Measurements from ENCODE around the gene MLEC. TPM values are rescaled to one million over a fixed set of nuclear protein-coding genes. Genes with fewer than 3 reads are reported as not detected.
A peak's percentile ranks its signal among the peaks of the same experiment; 100 is the strongest.

MLEC gene
- total RNA-seq, 1 experiment from 2014 or later = 88.3 TPM

- Histone ChIP-seq H3K9ac (ENCODE audit: low read length) (no peak overlapping the region), H3K27ac (ENCODE audit: low read length) (no peak overlapping the region), H2AFZ (ENCODE audit: low read length) (no peak overlapping the region), H3K27me3 (ENCODE audit: low read length) (no peaks in the 10 kb centered on the region), H3K9me3 (ENCODE audit: low read length) (no peaks in the 10 kb centered on the region), H3K36me3 (ENCODE audit: insufficient read depth, low read length) (peaks cover 25% of the 10 kb centered on the region), H3K79me2 (ENCODE audit: low read length) (no peaks in the 10 kb centered on the region), H3K4me2 (ENCODE audit: low read depth, low read length, poor library complexity, severe bottlenecking) (no peak overlapping the region), H3K9me2 (replicated peaks; ENCODE audit: insufficient read depth, low read length) (no peaks in the 10 kb centered on the region), H4K20me1 (ENCODE audit: insufficient read depth, low read depth, low read length) (no peaks in the 10 kb centered on the region), H3K4me1 (ENCODE audit: low read length) (no peaks in the 10 kb centered on the region), H3K4me3 (ENCODE audit: low read length) (no peak overlapping the region)
- DNase-seq = no peak
Observed at GRCh38 chr12:120703311-120703942, 16.5 kb downstream of the MLEC start.

- no peaks in the 10 kb centered on the region for H3K27me3 ChIP-seq (ENCODE audit: low read length)
- H3K79me2 ChIP-seq (ENCODE audit: low read length) = peaks cover 3% of the 10 kb centered on the region
- no peak overlapping the region for H2AFZ ChIP-seq (ENCODE audit: low read length)
- no peak overlapping the region for H3K4me2 ChIP-seq (ENCODE audit: low read depth, low read length, poor library complexity, severe bottlenecking)
- no peak overlapping the region for H3K9ac ChIP-seq (ENCODE audit: low read length)
- no peaks in the 10 kb centered on the region for H3K9me3 ChIP-seq (ENCODE audit: low read length)
- DNase-seq = no peak
- peaks cover 7% of the 10 kb centered on the region for H3K4me1 ChIP-seq (ENCODE audit: low read length)
- H3K4me3 ChIP-seq (ENCODE audit: low read length) = no peak overlapping the region
- peaks cover 10% of the 10 kb centered on the region for H3K36me3 ChIP-seq (ENCODE audit: insufficient read depth, low read length)
- H3K27ac ChIP-seq (ENCODE audit: low read length) = no peak overlapping the region
- H4K20me1 ChIP-seq (ENCODE audit: insufficient read depth, low read depth, low read length) = no peaks in the 10 kb centered on the region
- H3K9me2 ChIP-seq (replicated peaks; ENCODE audit: insufficient read depth, low read length) = no peaks in the 10 kb centered on the region
Observed at GRCh38 chr12:120705618-120706017, 18.7 kb downstream of the MLEC start.

GRCh38 chr12:120706029-120706428, 19.1 kb downstream of the MLEC start:
- Histone ChIP-seq H3K79me2 (ENCODE audit: low read length) (peaks cover 7% of the 10 kb centered on the region), H3K4me1 (ENCODE audit: low read length) (peaks cover 7% of the 10 kb centered on the region), H3K9me2 (replicated peaks; ENCODE audit: insufficient read depth, low read length) (no peaks in the 10 kb centered on the region), H3K27me3 (ENCODE audit: low read length) (no peaks in the 10 kb centered on the region), H3K4me3 (ENCODE audit: low read length) (no peak overlapping the region), H3K36me3 (ENCODE audit: insufficient read depth, low read length) (peaks cover 7% of the 10 kb centered on the region), H4K20me1 (ENCODE audit: insufficient read depth, low read depth, low read length) (no peaks in the 10 kb centered on the region), H2AFZ (ENCODE audit: low read length) (no peak overlapping the region), H3K9me3 (ENCODE audit: low read length) (no peaks in the 10 kb centered on the region), H3K9ac (ENCODE audit: low read length) (no peak overlapping the region), H3K4me2 (ENCODE audit: low read depth, low read length, poor library complexity, severe bottlenecking) (no peak overlapping the region), H3K27ac (ENCODE audit: low read length) (no peak overlapping the region)
- no peak for DNase-seq

- Histone ChIP-seq H3K4me1 (ENCODE audit: low read length) (peaks cover 26% of the 10 kb centered on the region), H3K79me2 (ENCODE audit: low read length) (peaks cover 19% of the 10 kb centered on the region), H3K27ac (ENCODE audit: low read length) (0 out of 2 replicates have a peak overlapping the region, but pooled peaks have one; percentile 2), H3K9me3 (ENCODE audit: low read length) (no peaks in the 10 kb centered on the region), H3K36me3 (ENCODE audit: insufficient read depth, low read length) (peaks cover 4% of the 10 kb centered on the region; the same call in 1 of the 2 replicates), H2AFZ (ENCODE audit: low read length) (no peak overlapping the region), H3K9me2 (replicated peaks; ENCODE audit: insufficient read depth, low read length) (no peaks in the 10 kb centered on the region), H3K4me3 (ENCODE audit: low read length) (no peak overlapping the region), H4K20me1 (ENCODE audit: insufficient read depth, low read depth, low read length) (peaks cover 7% of the 10 kb centered on the region; the same call in 1 of the 2 replicates), H3K9ac (ENCODE audit: low read length) (no peak overlapping the region), H3K4me2 (ENCODE audit: low read depth, low read length, poor library complexity, severe bottlenecking) (no peak overlapping the region), H3K27me3 (ENCODE audit: low read length) (no peaks in the 10 kb centered on the region)
- DNase-seq = no peak
Observed at GRCh38 chr12:120708651-120709050, 21.7 kb downstream of the MLEC start.

GRCh38 chr12:120710031-120710804, 23.3 kb downstream of the MLEC start, which contains the start of gene UNC119B:
TSS of gene UNC119B (plus strand) at chr12:120710458. CDS start at chr12:120710475, 17 bp downstream.
- H3K27me3 ChIP-seq (ENCODE audit: low read length) = no peaks in the 10 kb centered on the region
- peak; percentile 85 for DNase-seq
- peak within 1 kb of the TSS; percentile 90 for H3K4me3 ChIP-seq (ENCODE audit: low read length)
- peak within 1 kb of the TSS; percentile 75; the same call in 1 of the 2 replicates for H2AFZ ChIP-seq (ENCODE audit: low read length)
- H3K4me1 ChIP-seq (ENCODE audit: low read length) = peaks cover 27% of the 10 kb centered on the region
- H3K27ac ChIP-seq (ENCODE audit: low read length) = peak within 1 kb of the TSS; percentile 55
- H3K9ac ChIP-seq (ENCODE audit: low read length) = peak within 1 kb of the TSS; percentile 95
- H3K9me2 ChIP-seq (replicated peaks; ENCODE audit: insufficient read depth, low read length) = no peaks in the 10 kb centered on the region
- peak within 1 kb of the TSS; percentile 80 for H3K4me2 ChIP-seq (ENCODE audit: low read depth, low read length, poor library complexity, severe bottlenecking)
- no peaks in the 10 kb centered on the region for H3K9me3 ChIP-seq (ENCODE audit: low read length)
- H3K36me3 ChIP-seq (ENCODE audit: insufficient read depth, low read length) = 0 out of 2 replicates have a peak, but pooled peaks cover 3% of the 10 kb centered on the region
- H4K20me1 ChIP-seq (ENCODE audit: insufficient read depth, low read depth, low read length) = peaks cover 7% of the 10 kb centered on the region; the same call in 1 of the 2 replicates
- H3K79me2 ChIP-seq (ENCODE audit: low read length) = peaks cover 24% of the 10 kb centered on the region

- peaks cover 24% of the 10 kb centered on the region for H3K79me2 ChIP-seq (ENCODE audit: low read length)
- H4K20me1 ChIP-seq (ENCODE audit: insufficient read depth, low read depth, low read length) = peaks cover 7% of the 10 kb centered on the region; the same call in 1 of the 2 replicates
- H3K27ac ChIP-seq (ENCODE audit: low read length) = peak overlapping the region; percentile 55
- no peaks in the 10 kb centered on the region for H3K27me3 ChIP-seq (ENCODE audit: low read length)
- peaks cover 3% of the 10 kb centered on the region; the same call in 1 of the 2 replicates for H3K36me3 ChIP-seq (ENCODE audit: insufficient read depth, low read length)
- peak overlapping the region; percentile 71 for H3K4me2 ChIP-seq (ENCODE audit: low read depth, low read length, poor library complexity, severe bottlenecking)
- no peaks in the 10 kb centered on the region for H3K9me2 ChIP-seq (replicated peaks; ENCODE audit: insufficient read depth, low read length)
- H3K9ac ChIP-seq (ENCODE audit: low read length) = peak overlapping the region; percentile 95
- peak; percentile 78 for DNase-seq
- H2AFZ ChIP-seq (ENCODE audit: low read length) = peak overlapping the region; percentile 75; the same call in 1 of the 2 replicates
- H3K4me3 ChIP-seq (ENCODE audit: low read length) = peak overlapping the region; percentile 90
- no peaks in the 10 kb centered on the region for H3K9me3 ChIP-seq (ENCODE audit: low read length)
- H3K4me1 ChIP-seq (ENCODE audit: low read length) = peaks cover 27% of the 10 kb centered on the region
Observed at GRCh38 chr12:120710805-120711296, 23.9 kb downstream of the MLEC start.

GRCh38 chr12:120711411-120711810, 24.5 kb downstream of the MLEC start:
- H2AFZ ChIP-seq (ENCODE audit: low read length) = no peak overlapping the region
- H3K27ac ChIP-seq (ENCODE audit: low read length) = peak overlapping the region; percentile 55; the same call in 1 of the 2 replicates

GRCh38 chr12:120712610-120713009, 25.7 kb downstream of the MLEC start:
- no peak for DNase-seq
- Histone ChIP-seq H3K9ac (ENCODE audit: low read length) (no peak overlapping the region), H3K4me2 (ENCODE audit: low read depth, low read length, poor library complexity, severe bottlenecking) (no peak overlapping the region), H3K9me2 (replicated peaks; ENCODE audit: insufficient read depth, low read length) (no peaks in the 10 kb centered on the region), H3K79me2 (ENCODE audit: low read length) (peaks cover 24% of the 10 kb centered on the region), H3K27me3 (ENCODE audit: low read length) (no peaks in the 10 kb centered on the region), H2AFZ (ENCODE audit: low read length) (no peak overlapping the region), H3K27ac (ENCODE audit: low read length) (0 out of 2 replicates have a peak overlapping the region, but pooled peaks have one; percentile 7), H3K4me1 (ENCODE audit: low read length) (peaks cover 27% of the 10 kb centered on the region), H4K20me1 (ENCODE audit: insufficient read depth, low read depth, low read length) (peaks cover 7% of the 10 kb centered on the region; the same call in 1 of the 2 replicates), H3K36me3 (ENCODE audit: insufficient read depth, low read length) (peaks cover 14% of the 10 kb centered on the region; the same call in 1 of the 2 replicates), H3K9me3 (ENCODE audit: low read length) (no peaks in the 10 kb centered on the region), H3K4me3 (ENCODE audit: low read length) (no peak overlapping the region)

More at GRCh38 chr12:120711411-120711810, 24.5 kb downstream of the MLEC start:
- Histone ChIP-seq H4K20me1 (ENCODE audit: insufficient read depth, low read depth, low read length) (peaks cover 7% of the 10 kb centered on the region; the same call in 1 of the 2 replicates), H3K36me3 (ENCODE audit: insufficient read depth, low read length) (peaks cover 8% of the 10 kb centered on the region; the same call in 1 of the 2 replicates), H3K9me3 (ENCODE audit: low read length) (no peaks in the 10 kb centered on the region), H3K4me3 (ENCODE audit: low read length) (peak overlapping the region; percentile 90), H3K79me2 (ENCODE audit: low read length) (peaks cover 24% of the 10 kb centered on the region), H3K4me2 (ENCODE audit: low read depth, low read length, poor library complexity, severe bottlenecking) (peak overlapping the region; percentile 71), H3K27me3 (ENCODE audit: low read length) (no peaks in the 10 kb centered on the region), H3K4me1 (ENCODE audit: low read length) (peaks cover 27% of the 10 kb centered on the region), H3K9me2 (replicated peaks; ENCODE audit: insufficient read depth, low read length) (no peaks in the 10 kb centered on the region), H3K9ac (ENCODE audit: low read length) (peak overlapping the region; percentile 95)
- no peak for DNase-seq

All from Karpas-422 (cell line).